HG03575 (cell line): ENCODE results near the gene USP30.

Experiments
- ATAC-seq: cut with Tn5 transposase; IDR thresholded peaks from one replicate; pipeline ENCODE4 v1.9.1; 2021; ENCODE audit not compliant: unreplicated experiment, insufficient number of reproducible peaks, low FRiP score; ENCODE audit errors: extremely low read depth

USP30 gene

DNA sequence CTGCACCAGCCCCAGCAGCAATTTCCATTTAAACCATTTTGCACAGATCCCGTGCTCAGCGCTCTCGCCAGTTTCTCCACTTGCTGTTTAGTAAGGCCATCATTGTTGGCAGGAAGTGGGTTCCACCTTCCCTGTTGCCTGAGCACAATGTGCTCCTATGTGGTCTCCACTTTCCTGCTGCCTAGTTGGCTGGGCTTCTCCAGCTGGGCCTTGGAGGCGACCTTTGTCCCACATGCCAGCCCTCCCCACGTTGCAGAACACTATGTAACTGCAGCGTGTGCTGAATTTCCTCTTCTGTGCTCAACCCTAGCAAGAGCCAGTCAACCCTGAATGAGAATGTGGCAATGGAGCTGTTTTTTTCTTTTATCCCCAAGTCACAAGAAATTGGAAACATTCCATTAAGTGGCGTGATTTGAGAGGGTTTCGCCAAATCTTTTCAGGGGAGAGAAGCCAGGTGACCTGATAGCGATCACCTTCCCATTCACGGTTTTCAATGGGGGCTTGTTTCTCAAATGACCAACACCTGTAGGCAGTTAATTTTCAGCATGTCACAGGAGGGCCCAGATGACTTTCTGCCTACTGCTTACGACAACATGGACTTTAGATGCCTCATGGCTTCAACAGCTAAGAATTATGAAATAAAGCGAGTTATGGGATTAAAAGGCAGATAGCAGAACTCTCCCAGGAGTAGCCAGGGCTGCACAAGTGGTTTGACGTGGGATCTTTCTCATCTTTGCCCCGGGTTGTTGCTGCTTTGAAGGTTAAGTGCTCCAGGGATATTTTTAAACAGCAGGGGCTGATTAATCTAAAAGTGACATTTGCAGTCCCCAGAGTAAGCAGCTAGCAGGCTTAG lies 63.6 kb downstream of the USP30 start, which contains the start of gene ACACB:
Gene ACACB (plus strand): TSS at position 830 of the 853 bp plus-strand sequence. CDS start 22,819 bp downstream, outside the sequence.
- no peak for ATAC-seq

GRCh38 chr12:109116611-109116949 lies 64.2 kb downstream of the USP30 start:
- ATAC-seq: no peak

GRCh38 chr12:109120095-109120494 lies 67.7 kb downstream of the USP30 start:
- no peak for ATAC-seq

- ATAC-seq: no peak
Observed at GRCh38 chr12:109120557-109120956, 68.2 kb downstream of the USP30 start.

- no peak for ATAC-seq
Observed at GRCh38 chr12:109121346-109121880, 69.0 kb downstream of the USP30 start.

- no peak for ATAC-seq
Observed at GRCh38 chr12:109124878-109125648, 72.7 kb downstream of the USP30 start.

GRCh38 chr12:109125791-109126190 lies 73.4 kb downstream of the USP30 start:
- ATAC-seq: no peak

DNA sequence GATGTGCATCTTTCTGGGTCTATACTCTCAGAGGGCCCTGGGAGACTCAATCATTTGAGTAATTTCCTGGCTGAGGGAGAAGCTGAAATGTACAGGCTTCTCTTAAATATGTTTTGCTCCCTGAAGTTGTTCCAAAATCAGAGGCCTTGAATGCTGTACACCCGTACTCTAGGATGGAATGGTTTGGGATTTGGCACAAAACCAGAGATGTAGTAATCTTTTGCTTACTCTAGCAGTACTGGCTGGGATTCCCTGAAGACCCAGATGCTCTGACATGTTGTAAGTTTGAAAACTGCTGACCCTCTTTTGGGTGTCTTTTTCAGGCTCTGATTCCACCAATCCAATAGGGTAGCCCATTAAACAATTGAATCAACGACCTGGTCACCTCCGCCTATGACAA lies 74.4 kb downstream of the USP30 start:
- no peak for ATAC-seq

GRCh38 chr12:109127533-109128242 lies 75.3 kb downstream of the USP30 start:
- no peak for ATAC-seq

DNA sequence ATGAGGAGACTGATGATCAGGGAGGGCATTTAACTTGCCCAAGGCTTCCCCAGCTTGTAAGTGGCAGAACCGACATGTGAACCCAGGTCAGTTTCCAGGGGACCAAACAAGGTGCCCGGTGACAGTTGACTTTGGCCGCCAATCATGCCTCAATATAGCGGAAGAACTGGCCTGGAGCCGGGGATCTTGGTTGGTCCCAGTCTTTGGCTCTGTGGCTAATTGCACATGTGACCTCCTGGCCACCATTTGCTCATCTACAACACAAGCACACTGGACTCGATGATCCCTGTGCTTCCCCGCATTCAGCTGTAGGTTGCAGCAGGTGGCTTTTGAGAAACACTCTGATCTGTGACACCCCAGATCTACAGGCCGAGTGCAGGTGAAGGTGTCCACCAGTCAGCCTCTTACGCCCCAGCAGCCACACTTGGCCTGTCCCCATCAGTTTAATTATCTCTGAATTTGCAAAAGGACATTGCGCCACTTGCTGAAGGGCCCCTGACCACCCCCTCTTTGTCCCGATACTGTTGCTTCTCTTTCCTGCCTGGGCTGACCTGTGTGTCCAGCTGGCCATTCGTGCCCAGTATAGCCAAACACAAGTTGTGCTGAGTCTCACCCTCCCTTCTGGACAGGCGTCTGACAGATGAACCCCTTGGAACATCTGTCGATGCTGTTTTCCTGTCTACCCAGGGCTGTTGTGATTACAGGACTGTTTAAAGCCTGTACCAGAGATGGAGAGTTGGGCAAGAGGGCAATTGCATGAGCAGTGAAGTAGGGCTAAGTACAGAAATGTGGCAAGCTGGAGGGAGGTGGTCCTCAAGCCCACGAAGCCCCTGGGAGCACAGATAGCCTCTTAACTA lies 78.1 kb downstream of the USP30 start:
- no peak for ATAC-seq

DNA sequence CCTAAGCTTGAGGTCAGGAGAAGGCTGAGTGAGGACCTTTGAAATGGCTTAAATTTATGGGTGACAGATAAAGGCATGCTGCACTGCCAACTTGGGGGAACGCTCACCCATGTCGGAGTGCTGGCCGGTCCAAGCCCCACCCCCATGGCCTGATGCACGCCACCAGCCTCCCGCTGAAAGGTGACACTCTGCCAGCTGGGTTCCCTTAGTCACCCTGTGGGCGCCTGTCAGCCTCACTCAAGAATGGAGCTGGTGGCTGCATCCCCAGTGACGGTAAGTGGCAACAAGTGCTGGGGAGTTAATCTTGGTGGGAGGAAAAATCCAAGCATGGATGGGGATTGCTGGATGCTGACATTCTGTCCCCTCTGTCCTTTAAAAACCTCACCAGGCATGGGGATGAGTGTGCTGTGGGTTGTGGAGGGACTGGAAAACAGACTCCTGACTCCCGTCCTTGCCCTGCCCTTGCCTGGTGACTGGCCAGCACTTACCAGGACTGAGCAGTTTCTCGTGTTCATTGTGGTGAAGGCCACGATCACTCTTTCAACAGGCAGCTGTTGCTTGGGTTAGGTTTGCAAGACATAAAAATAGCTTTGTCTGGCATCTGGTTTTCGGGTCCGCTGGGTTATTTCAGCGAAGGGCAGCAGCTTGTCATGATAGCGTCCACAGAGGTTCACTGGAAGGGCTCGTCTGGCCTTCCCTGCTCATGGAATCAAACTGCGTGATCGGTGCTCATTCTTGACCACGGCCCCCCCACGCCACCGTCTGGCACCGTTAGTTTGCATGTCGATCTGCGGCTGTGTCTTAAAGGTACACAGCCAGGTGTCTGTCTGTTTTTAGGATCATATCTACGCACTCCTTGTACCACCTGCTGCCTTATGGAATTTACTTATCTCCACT lies 79.0 kb downstream of the USP30 start:
- ATAC-seq: no peak

DNA sequence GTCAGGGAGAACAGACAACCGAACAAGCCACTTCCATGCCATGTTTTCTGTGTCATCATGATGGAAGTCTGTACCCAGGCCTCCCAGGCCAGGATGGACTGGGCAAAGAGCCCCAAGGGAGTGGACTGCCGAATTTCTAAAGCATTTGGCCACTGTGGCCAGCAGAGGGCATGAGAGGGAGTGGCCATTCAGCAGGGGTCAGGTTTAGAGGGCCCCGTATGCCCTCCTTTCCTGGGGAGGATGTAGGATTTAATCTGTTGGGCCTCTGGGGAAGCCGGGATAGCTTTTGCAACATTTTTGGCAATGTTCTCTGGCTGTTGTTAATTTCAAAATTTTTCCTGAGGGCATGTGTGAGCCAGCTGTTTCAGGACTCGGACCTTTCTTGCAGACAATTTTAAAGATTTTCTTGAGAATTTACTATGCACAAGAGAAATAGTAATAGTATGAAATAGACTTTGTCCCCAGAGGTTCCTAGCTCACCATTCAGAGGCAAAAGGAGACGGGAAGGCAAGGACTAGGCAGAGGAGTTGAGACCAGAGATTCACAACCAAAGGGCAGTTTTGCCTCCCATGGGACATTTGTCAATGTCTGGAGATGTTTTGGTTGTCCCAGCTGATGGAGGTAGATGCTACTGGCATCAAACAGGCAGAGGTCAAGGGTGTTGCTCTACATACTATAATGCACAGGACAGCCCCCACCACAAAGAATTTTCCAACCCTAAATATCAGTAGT lies 82.0 kb downstream of the USP30 start:
- ATAC-seq: no peak

DNA sequence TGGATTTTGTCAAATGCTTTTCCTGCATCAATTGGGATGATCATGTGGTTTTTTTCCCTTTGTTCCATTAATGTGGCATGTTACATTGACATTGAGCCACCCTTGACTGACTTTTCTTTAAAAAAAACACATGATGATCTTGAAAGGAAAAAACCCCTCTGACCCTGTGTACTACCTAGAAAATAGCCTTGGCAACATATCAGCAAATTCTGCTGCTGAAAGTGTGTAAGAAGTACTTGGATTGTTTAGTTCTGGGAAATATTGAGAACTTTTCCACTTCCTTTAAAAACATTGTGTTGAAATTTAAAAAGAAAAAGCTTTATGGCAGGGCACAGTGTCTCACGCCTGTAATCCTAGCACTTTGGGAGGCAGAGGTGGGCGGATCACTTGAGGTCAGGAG lies 84.7 kb downstream of the USP30 start:
- ATAC-seq: no peak
